Tibial nerve (tissue), 4 donors: Measurements from ENCODE around the gene TC2N.

ENCODE experiments used
- CTCF ChIP-seq, 5 experiments: fragments of 200-600 bp in 3 of 5; fragments of 450-650 bp in 2 of 5; sonication (generic) in 3 of 5; IDR thresholded peaks; one replicate each; pipeline ENCODE4 v1.5.1; 2016 to 2019; ENCODE audit warnings: antibody characterized with exemption in 5 of 5, mild to moderate bottlenecking in 3 of 5, moderate library complexity in 2 of 5
- EP300 ChIP-seq, 2 donors: sonication (generic); formaldehyde crosslinking; IDR thresholded peaks; one replicate each; pipeline ENCODE4 v1.6.1; 2017; ENCODE audit warnings: antibody characterized with exemption in 2 of 2, mild to moderate bottlenecking in 1 of 2
- POLR2A ChIP-seq, 2 donors: fragments of 450-650 bp; IDR thresholded peaks; one replicate each; pipeline ENCODE4 v1.6.1; 2017; ENCODE audit warnings: antibody characterized with exemption in 2 of 2, mild to moderate bottlenecking in 2 of 2, moderate library complexity in 2 of 2

- no peak for TF ChIP-seq CTCF (IDR thresholded peaks at IDR 0.05)
- TF ChIP-seq POLR2A (IDR thresholded peaks at IDR 0.05), result no peak
- TF ChIP-seq EP300 (IDR thresholded peaks at IDR 0.05), result no peak
These were observed 92.9 kb downstream of the TC2N start for GRCh38 chr14:91774140-91775096.
